ENCODE results near the gene SPDEF. TPM values are rescaled to one million over a fixed set of nuclear protein-coding genes. Genes with fewer than 3 reads are reported as not detected.

The SPDEF gene
- not detected for polyA plus RNA-seq

- H3K4me3 Mint-ChIP-seq: no peak within 1 kb of the TSS
- peaks cover 0 to 6% (median 3%) of the 10 kb centered on the region in 3 donors for H3K4me1 Mint-ChIP-seq
- H3K27ac Mint-ChIP-seq: peak within 1 kb of the TSS in 1 of 3 donors; percentile 92
- peaks cover 0 to 5% (median 0%) of the 10 kb centered on the region in 3 donors for H3K9me3 Mint-ChIP-seq
- H3K27me3 Mint-ChIP-seq: peaks cover 6% of the 10 kb centered on the region
- H3K36me3 Mint-ChIP-seq: peaks cover 1% of the 10 kb centered on the region
Observed at GRCh38 chr6:34556031-34556471, at the start of gene SPDEF. Gene SPDEF, minus strand, starts transcription at chr6:34556329. Its CDS starts 11,874 bp downstream, at chr6:34544455.

- Mint-ChIP-seq H3K4me3 (no peak overlapping the region), H3K9me3 (no peaks in the 10 kb centered on the region), H3K36me3 (peaks cover 6% of the 10 kb centered on the region), H3K27ac (peak overlapping the region in 1 of 3 donors; percentile 5), H3K27me3 (no peaks in the 10 kb centered on the region), H3K4me1 (peaks cover 7 to 27% (median 17%) of the 10 kb centered on the region in 3 donors)
Observed at GRCh38 chr6:34603707-34604106, 47.6 kb upstream of the SPDEF start.

- no peak overlapping the region for H3K4me3 Mint-ChIP-seq
- no peak overlapping the region for H3K27ac Mint-ChIP-seq
- no peaks in the 10 kb centered on the region for H3K9me3 Mint-ChIP-seq
- no peaks in the 10 kb centered on the region for H3K27me3 Mint-ChIP-seq
- peaks cover 6% of the 10 kb centered on the region for H3K36me3 Mint-ChIP-seq
- peaks cover 10 to 39% (median 24%) of the 10 kb centered on the region in 3 donors for H3K4me1 Mint-ChIP-seq
Observed at GRCh38 chr6:34602318-34603111, 46.4 kb upstream of the SPDEF start.

- H3K27ac Mint-ChIP-seq: peak overlapping the region in 1 of 3 donors; percentile 36
- H3K27me3 Mint-ChIP-seq: no peaks in the 10 kb centered on the region
- H3K36me3 Mint-ChIP-seq: peaks cover 6% of the 10 kb centered on the region
- H3K9me3 Mint-ChIP-seq: no peaks in the 10 kb centered on the region
- H3K4me1 Mint-ChIP-seq: peaks cover 14 to 41% (median 24%) of the 10 kb centered on the region in 3 donors
- H3K4me3 Mint-ChIP-seq: no peak overlapping the region
Observed at GRCh38 chr6:34601706-34602105, 45.6 kb upstream of the SPDEF start.

GRCh38 chr6:34600796-34601195 lies 44.7 kb upstream of the SPDEF start:
- Mint-ChIP-seq H3K27me3 (no peaks in the 10 kb centered on the region), H3K9me3 (no peaks in the 10 kb centered on the region), H3K4me1 (peaks cover 15 to 42% (median 26%) of the 10 kb centered on the region in 3 donors), H3K27ac (peak overlapping the region in 1 of 3 donors; percentile 75), H3K36me3 (peaks cover 6% of the 10 kb centered on the region), H3K4me3 (no peak overlapping the region)

GRCh38 chr6:34600101-34600500 lies 44.0 kb upstream of the SPDEF start:
- H3K4me1 Mint-ChIP-seq: peaks cover 13 to 47% (median 27%) of the 10 kb centered on the region in 3 donors
- H3K4me3 Mint-ChIP-seq: no peak overlapping the region
- peaks cover 6% of the 10 kb centered on the region for H3K36me3 Mint-ChIP-seq
- no peaks in the 10 kb centered on the region for H3K9me3 Mint-ChIP-seq
- peak overlapping the region in 1 of 3 donors; percentile 75 for H3K27ac Mint-ChIP-seq
- H3K27me3 Mint-ChIP-seq: no peaks in the 10 kb centered on the region

- Mint-ChIP-seq H3K27me3 (no peaks in the 10 kb centered on the region), H3K27ac (no peak overlapping the region), H3K4me3 (no peak overlapping the region), H3K4me1 (peaks cover 20 to 55% (median 27%) of the 10 kb centered on the region in 3 donors), H3K36me3 (peaks cover 3% of the 10 kb centered on the region), H3K9me3 (no peaks in the 10 kb centered on the region)
Observed at GRCh38 chr6:34598712-34599111, 42.6 kb upstream of the SPDEF start.

GRCh38 chr6:34597605-34598353 lies 41.6 kb upstream of the SPDEF start:
- Mint-ChIP-seq H3K4me3 (peak overlapping the region in 1 of 4 donors; percentile 72), H3K36me3 (peaks cover 2% of the 10 kb centered on the region), H3K27ac (peak overlapping the region in 2 of 3 donors; percentile 9 to 11), H3K4me1 (peaks cover 20 to 62% (median 27%) of the 10 kb centered on the region in 3 donors), H3K9me3 (no peaks in the 10 kb centered on the region), H3K27me3 (no peaks in the 10 kb centered on the region)

- H3K4me1 Mint-ChIP-seq: peaks cover 23 to 65% (median 32%) of the 10 kb centered on the region in 3 donors
- no peaks in the 10 kb centered on the region for H3K27me3 Mint-ChIP-seq
- H3K4me3 Mint-ChIP-seq: no peak overlapping the region
- H3K36me3 Mint-ChIP-seq: peaks cover 2% of the 10 kb centered on the region
- no peaks in the 10 kb centered on the region for H3K9me3 Mint-ChIP-seq
- no peak overlapping the region for H3K27ac Mint-ChIP-seq
Observed at GRCh38 chr6:34596798-34597197, 40.7 kb upstream of the SPDEF start.

- H3K27me3 Mint-ChIP-seq: no peaks in the 10 kb centered on the region
- peak overlapping the region in 1 of 3 donors; percentile 59 for H3K27ac Mint-ChIP-seq
- peaks cover 2% of the 10 kb centered on the region for H3K36me3 Mint-ChIP-seq
- H3K4me3 Mint-ChIP-seq: no peak overlapping the region
- no peaks in the 10 kb centered on the region for H3K9me3 Mint-ChIP-seq
- H3K4me1 Mint-ChIP-seq: peaks cover 29 to 63% (median 38%) of the 10 kb centered on the region in 3 donors
Observed at GRCh38 chr6:34595332-34596184, 39.4 kb upstream of the SPDEF start.

GRCh38 chr6:34593701-34594100 lies 37.6 kb upstream of the SPDEF start:
- Mint-ChIP-seq H3K36me3 (no peaks in the 10 kb centered on the region), H3K4me3 (no peak overlapping the region), H3K27ac (peak overlapping the region in 1 of 3 donors; percentile 46), H3K27me3 (no peaks in the 10 kb centered on the region), H3K9me3 (no peaks in the 10 kb centered on the region), H3K4me1 (peaks cover 24 to 50% (median 27%) of the 10 kb centered on the region in 3 donors)

GRCh38 chr6:34592208-34592952 lies 36.3 kb upstream of the SPDEF start:
- H3K27ac Mint-ChIP-seq: no peak overlapping the region
- H3K27me3 Mint-ChIP-seq: no peaks in the 10 kb centered on the region
- peaks cover 18 to 37% (median 20%) of the 10 kb centered on the region in 3 donors for H3K4me1 Mint-ChIP-seq

GRCh38 chr6:34589691-34590090 lies 33.6 kb upstream of the SPDEF start:
- H3K9me3 Mint-ChIP-seq: no peaks in the 10 kb centered on the region
- H3K4me3 Mint-ChIP-seq: peak overlapping the region in 1 of 4 donors; percentile 72
- no peaks in the 10 kb centered on the region for H3K27me3 Mint-ChIP-seq
- H3K36me3 Mint-ChIP-seq: peaks cover 1% of the 10 kb centered on the region
- no peak overlapping the region for H3K27ac Mint-ChIP-seq
- H3K4me1 Mint-ChIP-seq: peaks cover 14 to 21% (median 15%) of the 10 kb centered on the region in 3 donors

More at GRCh38 chr6:34592208-34592952, 36.3 kb upstream of the SPDEF start:
- Mint-ChIP-seq H3K36me3 (peaks cover 1% of the 10 kb centered on the region), H3K9me3 (no peaks in the 10 kb centered on the region), H3K4me3 (peak overlapping the region in 1 of 4 donors; percentile 73)

GRCh38 chr6:34589140-34589539 lies 33.0 kb upstream of the SPDEF start:
- Mint-ChIP-seq H3K36me3 (peaks cover 1% of the 10 kb centered on the region), H3K27ac (no peak overlapping the region)

More at GRCh38 chr6:34589140-34589539, 33.0 kb upstream of the SPDEF start:
- Mint-ChIP-seq H3K9me3 (no peaks in the 10 kb centered on the region), H3K4me1 (peaks cover 14 to 19% (median 15%) of the 10 kb centered on the region in 3 donors), H3K4me3 (no peak overlapping the region), H3K27me3 (no peaks in the 10 kb centered on the region)

Data from IgD-negative memory B cell (primary cell).